ENCODE results near the gene GATA3.

Gene GATA3

GRCh38 chr10:8032558-8032957 is 21.9 kb upstream of the GATA3 start:
- Histone ChIP-seq H3K27ac (replicated peaks) (no peak overlapping the region), H3K4me3 (replicated peaks; ENCODE audit: insufficient read depth, low read length) (no peak overlapping the region), H3K27me3 (ENCODE audit: insufficient read depth, poor library complexity, severe bottlenecking) (peaks cover 10% of the 10 kb centered on the region)
- DNase-seq (ENCODE audit: low read depth in 1 of 2, low spot score in 1 of 2), result no peak
- TF ChIP-seq POLR2AphosphoS5 (IDR thresholded peaks at IDR 0.05; ENCODE audit: low read depth) (no peak), REST (IDR thresholded peaks at IDR 0.05; ENCODE audit: insufficient replicate concordance, low read depth) (no peak), CTCF (IDR thresholded peaks at IDR 0.05; ENCODE audit: insufficient read depth, low read length) (no peak), SPI1 (IDR thresholded peaks at IDR 0.05; ENCODE audit: borderline replicate concordance, low read depth) (no peak), GABPA (IDR thresholded peaks at IDR 0.05; ENCODE audit: low read depth) (no peak)

- peaks cover 14% of the 10 kb centered on the region for H3K27me3 ChIP-seq (ENCODE audit: insufficient read depth, poor library complexity, severe bottlenecking)
- TF ChIP-seq POLR2AphosphoS5 (IDR thresholded peaks at IDR 0.05; ENCODE audit: low read depth), result no peak
- TF ChIP-seq SPI1 (IDR thresholded peaks at IDR 0.05; ENCODE audit: borderline replicate concordance, low read depth), result no peak
- no peak for TF ChIP-seq GABPA (IDR thresholded peaks at IDR 0.05; ENCODE audit: low read depth)
- no peak for TF ChIP-seq REST (IDR thresholded peaks at IDR 0.05; ENCODE audit: insufficient replicate concordance, low read depth)
- TF ChIP-seq CTCF (IDR thresholded peaks at IDR 0.05; ENCODE audit: insufficient read depth, low read length), result no peak
- no peak overlapping the region for H3K4me3 ChIP-seq (replicated peaks; ENCODE audit: insufficient read depth, low read length)
These were observed 20.5 kb upstream of the GATA3 start for GRCh38 chr10:8033812-8034465.

GRCh38 chr10:8034466-8035005 is 20.0 kb upstream of the GATA3 start:
- Histone ChIP-seq H3K4me3 (replicated peaks; ENCODE audit: insufficient read depth, low read length) (no peak overlapping the region), H3K27ac (replicated peaks) (no peak overlapping the region), H3K27me3 (ENCODE audit: insufficient read depth, poor library complexity, severe bottlenecking) (peaks cover 14% of the 10 kb centered on the region)
- no peak for DNase-seq (ENCODE audit: low read depth in 1 of 2, low spot score in 1 of 2)
- TF ChIP-seq GABPA (IDR thresholded peaks at IDR 0.05; ENCODE audit: low read depth) (no peak), CTCF (IDR thresholded peaks at IDR 0.05; ENCODE audit: insufficient read depth, low read length) (no peak), SPI1 (IDR thresholded peaks at IDR 0.05; ENCODE audit: borderline replicate concordance, low read depth) (no peak), REST (IDR thresholded peaks at IDR 0.05; ENCODE audit: insufficient replicate concordance, low read depth) (no peak), POLR2AphosphoS5 (IDR thresholded peaks at IDR 0.05; ENCODE audit: low read depth) (no peak)

More at GRCh38 chr10:8033812-8034465, 20.5 kb upstream of the GATA3 start:
- no peak overlapping the region for H3K27ac ChIP-seq (replicated peaks)
- no peak for DNase-seq (ENCODE audit: low read depth in 1 of 2, low spot score in 1 of 2)

Measured in HL-60 (cell line).